Activated T-helper 1 cell treated with anti-CD3 and anti-CD28 coated beads, Interleukin-12 subunit alpha, Interleukin-12 subunit beta, Interleukin-2, Interleukin-4 antibody, amounts not matched to agents 30 ng/mL and 10 ng/mL and 1 ng/mL, durations not matched to agents 14 hours and 24 hours and 36 hours (primary cell): ENCODE data around the gene GRPEL2. TPM values are rescaled to one million over a fixed set of nuclear protein-coding genes. Genes with fewer than 3 reads are reported as not detected.

Experiments
- DNase-seq: peaks from one replicate; pipeline ENCODE4 v3.0.0; 2021; ENCODE audit warnings: low spot score
- H3K27ac Mint-ChIP-seq: one replicate; pipeline ENCODE4 v1.8.0; 2021; ENCODE audit warnings: mild to moderate bottlenecking, mixed read lengths
- H3K27me3 Mint-ChIP-seq: one replicate; pipeline ENCODE4 v1.8.0; 2022; ENCODE audit warnings: mild to moderate bottlenecking, moderate library complexity, mixed read lengths; ENCODE audit not compliant: insufficient read depth
- H3K36me3 Mint-ChIP-seq: one replicate; pipeline ENCODE4 v1.8.0; 2021; ENCODE audit warnings: low read depth, mixed read lengths
- H3K4me1 Mint-ChIP-seq: one replicate; pipeline ENCODE4 v1.8.0; 2021; ENCODE audit warnings: low read depth, mixed read lengths
- H3K4me3 Mint-ChIP-seq: one replicate; pipeline ENCODE4 v1.8.0; 2021; ENCODE audit warnings: mild to moderate bottlenecking, moderate library complexity, mixed read lengths
- H3K9me3 Mint-ChIP-seq: one replicate; pipeline ENCODE4 v1.8.0; 2021; ENCODE audit warnings: mixed read lengths
- intact Hi-C: fragments of 100-400 bp; cut with micrococcal nuclease; formaldehyde crosslinking; loops from one replicate; pipeline ENCODE4 v1.15.1; 2024
- total RNA-seq: library from RNA; stranded (reverse); gene quantifications from 2 replicates; pipeline ENCODE4 v1.2.3, GENCODE V29; 2022

Gene GRPEL2
- total RNA-seq, 1 donor from 2014 or later: 30.4 TPM

GRCh38 chr5:149376104-149376503 lies 30.8 kb downstream of the GRPEL2 start:
- no peaks in the 10 kb centered on the region for H3K27me3 Mint-ChIP-seq
- H3K27ac Mint-ChIP-seq: no peak overlapping the region
- H3K9me3 Mint-ChIP-seq: no peaks in the 10 kb centered on the region
- peaks cover 6% of the 10 kb centered on the region for H3K4me1 Mint-ChIP-seq
- intact Hi-C loops: no loop called here
- DNase-seq: no peak
- peaks cover 1% of the 10 kb centered on the region for H3K36me3 Mint-ChIP-seq
- no peak overlapping the region for H3K4me3 Mint-ChIP-seq

GRCh38 chr5:149376711-149377447 lies 31.6 kb downstream of the GRPEL2 start:
- Mint-ChIP-seq H3K36me3 (no peaks in the 10 kb centered on the region), H3K4me3 (no peak overlapping the region), H3K27me3 (no peaks in the 10 kb centered on the region), H3K27ac (no peak overlapping the region), H3K9me3 (no peaks in the 10 kb centered on the region), H3K4me1 (no peaks in the 10 kb centered on the region)
- no peak for DNase-seq
- intact Hi-C loops: no loop called here

GRCh38 chr5:149378241-149378820 lies 33.0 kb downstream of the GRPEL2 start:
- no peaks in the 10 kb centered on the region for H3K4me1 Mint-ChIP-seq
- no peaks in the 10 kb centered on the region for H3K36me3 Mint-ChIP-seq
- no peak overlapping the region for H3K27ac Mint-ChIP-seq
- H3K4me3 Mint-ChIP-seq: no peak overlapping the region
- H3K27me3 Mint-ChIP-seq: no peaks in the 10 kb centered on the region
- intact Hi-C loops: no loop called here
- H3K9me3 Mint-ChIP-seq: no peaks in the 10 kb centered on the region
- DNase-seq: no peak

GRCh38 chr5:149379177-149379761 lies 34.0 kb downstream of the GRPEL2 start, which contains the start of gene IL17B:
Gene IL17B, minus strand, starts transcription at chr5:149379292. Its CDS starts 67 bp downstream, at chr5:149379225.
- Mint-ChIP-seq H3K27me3 (no peaks in the 10 kb centered on the region), H3K36me3 (no peaks in the 10 kb centered on the region), H3K27ac (no peak within 1 kb of the TSS), H3K4me3 (no peak within 1 kb of the TSS), H3K9me3 (no peaks in the 10 kb centered on the region), H3K4me1 (no peaks in the 10 kb centered on the region)
- intact Hi-C loops: no loop called here
- DNase-seq: no peak

GRCh38 chr5:149379818-149380374 lies 34.6 kb downstream of the GRPEL2 start:
- no peak for DNase-seq
- Mint-ChIP-seq H3K27me3 (no peaks in the 10 kb centered on the region), H3K9me3 (no peaks in the 10 kb centered on the region), H3K4me1 (no peaks in the 10 kb centered on the region), H3K36me3 (no peaks in the 10 kb centered on the region), H3K27ac (no peak overlapping the region), H3K4me3 (no peak overlapping the region)
- intact Hi-C loops: no loop called here

GRCh38 chr5:149380466-149381121 lies 35.3 kb downstream of the GRPEL2 start:
- no peak overlapping the region for H3K27ac Mint-ChIP-seq

GRCh38 chr5:149381261-149381985 lies 36.1 kb downstream of the GRPEL2 start:
- Mint-ChIP-seq H3K4me1 (no peaks in the 10 kb centered on the region), H3K9me3 (no peaks in the 10 kb centered on the region), H3K4me3 (no peak overlapping the region), H3K36me3 (no peaks in the 10 kb centered on the region), H3K27ac (no peak overlapping the region), H3K27me3 (peaks cover 2% of the 10 kb centered on the region)
- no peak for DNase-seq
- intact Hi-C loops: no loop called here

More at GRCh38 chr5:149380466-149381121, 35.3 kb downstream of the GRPEL2 start:
- no peaks in the 10 kb centered on the region for H3K36me3 Mint-ChIP-seq
- no peak overlapping the region for H3K4me3 Mint-ChIP-seq
- H3K4me1 Mint-ChIP-seq: no peaks in the 10 kb centered on the region
- no peaks in the 10 kb centered on the region for H3K27me3 Mint-ChIP-seq
- no peaks in the 10 kb centered on the region for H3K9me3 Mint-ChIP-seq
- no peak for DNase-seq
- intact Hi-C loops: no loop called here

GRCh38 chr5:149381986-149382338 lies 36.7 kb downstream of the GRPEL2 start:
- intact Hi-C loops: loop anchor here (1.0 kb wide), 2 partner anchors 52 to 182 kb away; no protein-coding TSS in a partner anchor
- Mint-ChIP-seq H3K4me1 (no peaks in the 10 kb centered on the region), H3K36me3 (no peaks in the 10 kb centered on the region), H3K4me3 (no peak overlapping the region), H3K27ac (no peak overlapping the region), H3K27me3 (peaks cover 2% of the 10 kb centered on the region), H3K9me3 (no peaks in the 10 kb centered on the region)
- DNase-seq: peak; percentile 59

- H3K36me3 Mint-ChIP-seq: no peaks in the 10 kb centered on the region
- H3K9me3 Mint-ChIP-seq: no peaks in the 10 kb centered on the region
- H3K4me1 Mint-ChIP-seq: no peaks in the 10 kb centered on the region
- H3K27me3 Mint-ChIP-seq: peaks cover 2% of the 10 kb centered on the region
- DNase-seq: no peak
- no peak overlapping the region for H3K27ac Mint-ChIP-seq
- intact Hi-C loops: loop anchor here (1.0 kb wide), 2 partner anchors 52 to 182 kb away; no protein-coding TSS in a partner anchor
- no peak overlapping the region for H3K4me3 Mint-ChIP-seq
Observed at GRCh38 chr5:149382517-149383220, 37.4 kb downstream of the GRPEL2 start.

- no peak for DNase-seq
- Mint-ChIP-seq H3K27ac (no peak overlapping the region), H3K9me3 (no peaks in the 10 kb centered on the region), H3K4me3 (no peak overlapping the region), H3K4me1 (no peaks in the 10 kb centered on the region), H3K27me3 (peaks cover 3% of the 10 kb centered on the region), H3K36me3 (no peaks in the 10 kb centered on the region)
- intact Hi-C loops: no loop called here
Observed at GRCh38 chr5:149383399-149383798, 38.1 kb downstream of the GRPEL2 start.

- H3K27me3 Mint-ChIP-seq: peaks cover 13% of the 10 kb centered on the region
- H3K36me3 Mint-ChIP-seq: no peaks in the 10 kb centered on the region
- no peak overlapping the region for H3K27ac Mint-ChIP-seq
- intact Hi-C loops: no loop called here
- DNase-seq: no peak
- H3K4me3 Mint-ChIP-seq: no peak overlapping the region
- no peaks in the 10 kb centered on the region for H3K9me3 Mint-ChIP-seq
- H3K4me1 Mint-ChIP-seq: no peaks in the 10 kb centered on the region
Observed at GRCh38 chr5:149386166-149386565, 40.9 kb downstream of the GRPEL2 start.
